ENCODE data around the gene CELA2A.
"Not testable (repeated sequence)": the region's sequence is repeated elsewhere in the genome, so short reads cannot be mapped to it uniquely, and the experiment has no call there.

Gene CELA2A

DNA sequence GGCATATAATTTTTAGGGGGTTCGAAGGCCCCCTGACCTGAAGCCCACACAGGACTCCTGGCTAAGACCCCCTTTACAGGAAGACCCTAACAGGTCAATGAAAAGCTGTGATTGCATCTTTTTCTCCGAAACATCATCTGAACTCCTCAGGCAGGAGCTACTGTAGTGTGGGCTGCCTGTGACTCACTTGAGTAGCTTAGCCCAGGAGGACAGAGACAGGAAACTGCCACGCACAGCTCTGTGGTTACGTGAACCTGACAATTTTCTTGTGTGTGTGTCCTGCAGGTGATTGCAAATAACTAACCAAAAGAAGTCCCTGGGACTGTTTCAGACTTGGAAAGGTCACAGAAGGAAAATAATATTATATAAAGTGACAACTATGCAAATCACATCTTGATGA is 34.5 kb downstream of the CELA2A start:
- not testable (repeated sequence) for H3K9ac ChIP-seq (ENCODE audit: low read depth, low read length); H3K4me3 ChIP-seq (ENCODE audit: low read length); H3K4me2 ChIP-seq (ENCODE audit: low read length); H3K36me3 ChIP-seq (ENCODE audit: insufficient read depth, low read length); H3K4me1 ChIP-seq (ENCODE audit: control insufficient read depth, insufficient read depth, low read length); H3K27me3 ChIP-seq (ENCODE audit: control insufficient read depth, insufficient read depth, low read length); H3K9me3 ChIP-seq (replicated peaks; ENCODE audit: low read length)

- Histone ChIP-seq H3K27me3 (ENCODE audit: control insufficient read depth, insufficient read depth, low read length) (no peaks in the 10 kb centered on the region), H3K9ac (ENCODE audit: low read depth, low read length) (no peak overlapping the region), H3K4me1 (ENCODE audit: control insufficient read depth, insufficient read depth, low read length) (no peaks in the 10 kb centered on the region), H3K9me3 (replicated peaks; ENCODE audit: low read length) (no peaks in the 10 kb centered on the region), H3K4me2 (ENCODE audit: low read length) (no peak overlapping the region), H3K4me3 (ENCODE audit: low read length) (no peak overlapping the region), H3K36me3 (ENCODE audit: insufficient read depth, low read length) (no peaks in the 10 kb centered on the region)
Measured at GRCh38 chr1:15492596-15492995, 36.1 kb downstream of the CELA2A start.

DNA sequence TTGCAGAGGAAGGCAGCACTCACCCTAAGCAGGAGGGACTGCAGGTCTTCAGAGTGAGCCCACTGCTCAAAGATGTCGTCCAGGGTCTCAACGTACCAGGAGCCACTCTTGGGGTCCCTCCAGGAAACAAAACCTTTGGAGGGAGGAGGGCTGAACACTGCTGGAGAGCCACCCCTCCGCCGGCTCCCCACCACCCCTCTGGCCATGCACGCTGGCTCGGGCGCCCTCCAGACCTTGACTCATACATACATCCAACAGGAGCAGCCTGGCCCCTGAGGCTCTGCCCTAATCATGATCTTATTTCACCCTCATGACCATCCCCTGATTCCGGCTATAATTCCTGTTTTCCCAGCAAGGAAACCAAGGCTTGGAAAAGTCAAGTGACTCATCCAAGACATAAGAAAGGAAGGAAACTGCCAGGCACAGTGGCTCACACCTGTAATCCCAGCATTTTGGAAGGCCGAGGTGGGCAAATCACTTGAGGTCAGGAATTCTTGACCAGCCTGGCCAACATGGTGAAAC is 37.4 kb downstream of the CELA2A start:
- Histone ChIP-seq H3K4me2 (ENCODE audit: low read length) (no peak overlapping the region), H3K27me3 (ENCODE audit: control insufficient read depth, insufficient read depth, low read length) (no peaks in the 10 kb centered on the region), H3K4me1 (ENCODE audit: control insufficient read depth, insufficient read depth, low read length) (no peaks in the 10 kb centered on the region), H3K9ac (ENCODE audit: low read depth, low read length) (no peak overlapping the region), H3K9me3 (replicated peaks; ENCODE audit: low read length) (no peaks in the 10 kb centered on the region), H3K4me3 (ENCODE audit: low read length) (no peak overlapping the region), H3K36me3 (ENCODE audit: insufficient read depth, low read length) (no peaks in the 10 kb centered on the region)

GRCh38 chr1:15500184-15501178 is 43.9 kb downstream of the CELA2A start:
- H3K9ac ChIP-seq (ENCODE audit: low read depth, low read length) = no peak overlapping the region
- H3K4me1 ChIP-seq (ENCODE audit: control insufficient read depth, insufficient read depth, low read length) = no peaks in the 10 kb centered on the region
- H3K36me3 ChIP-seq (ENCODE audit: insufficient read depth, low read length) = no peaks in the 10 kb centered on the region
- no peak overlapping the region for H3K4me3 ChIP-seq (ENCODE audit: low read length)
- H3K9me3 ChIP-seq (replicated peaks; ENCODE audit: low read length) = no peaks in the 10 kb centered on the region
- no peak overlapping the region for H3K4me2 ChIP-seq (ENCODE audit: low read length)
- no peaks in the 10 kb centered on the region for H3K27me3 ChIP-seq (ENCODE audit: control insufficient read depth, insufficient read depth, low read length)

- no peaks in the 10 kb centered on the region for H3K27me3 ChIP-seq (ENCODE audit: control insufficient read depth, insufficient read depth, low read length)
Measured at GRCh38 chr1:15501208-15502032, 44.9 kb downstream of the CELA2A start.

GRCh38 chr1:15504436-15504835 is 47.9 kb downstream of the CELA2A start:
- Histone ChIP-seq H3K9me3 (replicated peaks; ENCODE audit: low read length) (no peaks in the 10 kb centered on the region), H3K4me3 (ENCODE audit: low read length) (no peak overlapping the region), H3K27me3 (ENCODE audit: control insufficient read depth, insufficient read depth, low read length) (no peaks in the 10 kb centered on the region), H3K4me2 (ENCODE audit: low read length) (no peak overlapping the region), H3K9ac (ENCODE audit: low read depth, low read length) (no peak overlapping the region), H3K4me1 (ENCODE audit: control insufficient read depth, insufficient read depth, low read length) (no peaks in the 10 kb centered on the region), H3K36me3 (ENCODE audit: insufficient read depth, low read length) (no peaks in the 10 kb centered on the region)

More at GRCh38 chr1:15501208-15502032, 44.9 kb downstream of the CELA2A start:
- H3K9ac ChIP-seq (ENCODE audit: low read depth, low read length) = no peak overlapping the region
- H3K4me3 ChIP-seq (ENCODE audit: low read length) = no peak overlapping the region
- no peak overlapping the region for H3K4me2 ChIP-seq (ENCODE audit: low read length)
- H3K9me3 ChIP-seq (replicated peaks; ENCODE audit: low read length) = no peaks in the 10 kb centered on the region
- no peaks in the 10 kb centered on the region for H3K36me3 ChIP-seq (ENCODE audit: insufficient read depth, low read length)
- no peaks in the 10 kb centered on the region for H3K4me1 ChIP-seq (ENCODE audit: control insufficient read depth, insufficient read depth, low read length)

- H3K27me3 ChIP-seq (ENCODE audit: control insufficient read depth, insufficient read depth, low read length) = no peaks in the 10 kb centered on the region
- H3K4me2 ChIP-seq (ENCODE audit: low read length) = no peak overlapping the region
- H3K9me3 ChIP-seq (replicated peaks; ENCODE audit: low read length) = no peaks in the 10 kb centered on the region
- H3K4me3 ChIP-seq (ENCODE audit: low read length) = no peak overlapping the region
- no peak overlapping the region for H3K9ac ChIP-seq (ENCODE audit: low read depth, low read length)
- H3K36me3 ChIP-seq (ENCODE audit: insufficient read depth, low read length) = peaks cover under 1% of the 10 kb centered on the region
- H3K4me1 ChIP-seq (ENCODE audit: control insufficient read depth, insufficient read depth, low read length) = peaks cover 8% of the 10 kb centered on the region
Measured at GRCh38 chr1:15506831-15507230, 50.3 kb downstream of the CELA2A start.

GRCh38 chr1:15507278-15507677 is 50.7 kb downstream of the CELA2A start:
- no peaks in the 10 kb centered on the region for H3K27me3 ChIP-seq (ENCODE audit: control insufficient read depth, insufficient read depth, low read length)

GRCh38 chr1:15508700-15509487 is 52.4 kb downstream of the CELA2A start:
- H3K4me2 ChIP-seq (ENCODE audit: low read length) = no peak overlapping the region
- no peaks in the 10 kb centered on the region for H3K27me3 ChIP-seq (ENCODE audit: control insufficient read depth, insufficient read depth, low read length)
- peaks cover 5% of the 10 kb centered on the region for H3K36me3 ChIP-seq (ENCODE audit: insufficient read depth, low read length)
- H3K9ac ChIP-seq (ENCODE audit: low read depth, low read length) = no peak overlapping the region
- no peak overlapping the region for H3K4me3 ChIP-seq (ENCODE audit: low read length)
- H3K4me1 ChIP-seq (ENCODE audit: control insufficient read depth, insufficient read depth, low read length) = peaks cover 8% of the 10 kb centered on the region
- no peaks in the 10 kb centered on the region for H3K9me3 ChIP-seq (replicated peaks; ENCODE audit: low read length)

More at GRCh38 chr1:15507278-15507677, 50.7 kb downstream of the CELA2A start:
- Histone ChIP-seq H3K4me1 (ENCODE audit: control insufficient read depth, insufficient read depth, low read length) (peaks cover 8% of the 10 kb centered on the region), H3K9me3 (replicated peaks; ENCODE audit: low read length) (no peaks in the 10 kb centered on the region), H3K9ac (ENCODE audit: low read depth, low read length) (no peak overlapping the region), H3K36me3 (ENCODE audit: insufficient read depth, low read length) (peaks cover 5% of the 10 kb centered on the region), H3K4me3 (ENCODE audit: low read length) (no peak overlapping the region), H3K4me2 (ENCODE audit: low read length) (no peak overlapping the region)

- no peak overlapping the region for H3K4me3 ChIP-seq (ENCODE audit: low read length)
Measured at GRCh38 chr1:15509586-15509985, 53.1 kb downstream of the CELA2A start.

More at GRCh38 chr1:15509586-15509985, 53.1 kb downstream of the CELA2A start:
- Histone ChIP-seq H3K4me2 (ENCODE audit: low read length) (no peak overlapping the region), H3K9ac (ENCODE audit: low read depth, low read length) (no peak overlapping the region), H3K9me3 (replicated peaks; ENCODE audit: low read length) (no peaks in the 10 kb centered on the region), H3K27me3 (ENCODE audit: control insufficient read depth, insufficient read depth, low read length) (no peaks in the 10 kb centered on the region), H3K36me3 (ENCODE audit: insufficient read depth, low read length) (peaks cover 5% of the 10 kb centered on the region), H3K4me1 (ENCODE audit: control insufficient read depth, insufficient read depth, low read length) (peaks cover 8% of the 10 kb centered on the region)

Data from skeletal muscle satellite cell (primary cell).